Skin of body (tissue), 2 donors: Measurements from ENCODE around the gene MINDY1. TPM values are rescaled to one million over a fixed set of nuclear protein-coding genes. Genes with fewer than 3 reads are reported as not detected.

Source experiments
- DNase-seq: peaks from one replicate; lab custom pipeline; 2025; lab: John Stamatoyannopoulos, UW
- total RNA-seq: library from RNA; depleted of rRNA; stranded (reverse); fragments of >200 nt; gene quantifications from one replicate; pipeline ENCODE4 v1.2.3, GENCODE V29; 2014

The MINDY1 gene
- total RNA-seq, 1 donor from 2014 or later: 19.4 TPM

- DNase-seq: no peak
Observed at GRCh38 chr1:151012684-151013471, 6.2 kb upstream of the MINDY1 start.

- no peak for DNase-seq
Observed at GRCh38 chr1:151011154-151011850, 4.6 kb upstream of the MINDY1 start.

GRCh38 chr1:151010346-151010726, 3.6 kb upstream of the MINDY1 start:
- DNase-seq: no peak

- DNase-seq: no peak
Observed at GRCh38 chr1:151009674-151010345, 3.1 kb upstream of the MINDY1 start.

- DNase-seq: no peak
Observed at GRCh38 chr1:151009206-151009587, 2.5 kb upstream of the MINDY1 start.

GRCh38 chr1:151008244-151009205, 1.8 kb upstream of the MINDY1 start, which contains the start of gene PRUNE1:
Gene PRUNE1 (plus strand): TSS chr1:151008449. CDS start chr1:151008633, 184 bp downstream.
- DNase-seq: peak; percentile 99

GRCh38 chr1:151007853-151008243, 1.1 kb upstream of the MINDY1 start:
- no peak for DNase-seq

GRCh38 chr1:151005729-151006319, 878 bp downstream of the MINDY1 start:
- DNase-seq: peak; percentile 56

GRCh38 chr1:151003180-151003579, 3.5 kb downstream of the MINDY1 start:
- DNase-seq: no peak

GRCh38 chr1:151002611-151003010, 4.1 kb downstream of the MINDY1 start:
- DNase-seq: no peak

GRCh38 chr1:151002051-151002450, 4.7 kb downstream of the MINDY1 start:
- no peak for DNase-seq

- DNase-seq: no peak
Observed at GRCh38 chr1:151001602-151002001, 5.1 kb downstream of the MINDY1 start.

- DNase-seq: no peak
Observed at GRCh38 chr1:151000408-151000807, 6.3 kb downstream of the MINDY1 start.

GRCh38 chr1:150999926-151000325, 6.8 kb downstream of the MINDY1 start:
- DNase-seq: no peak

- DNase-seq: no peak
Observed at GRCh38 chr1:150999051-150999674, 7.5 kb downstream of the MINDY1 start.

GRCh38 chr1:150997949-150998348, 8.8 kb downstream of the MINDY1 start:
- DNase-seq: no peak

GRCh38 chr1:150997126-150997872, 9.4 kb downstream of the MINDY1 start:
- DNase-seq: no peak

GRCh38 chr1:150995896-150996295, 10.8 kb downstream of the MINDY1 start:
- peak; percentile 55 for DNase-seq

GRCh38 chr1:150995460-150995859, 11.2 kb downstream of the MINDY1 start:
- no peak for DNase-seq
